ENCODE data around the gene GPBP1L1.
A peak's percentile ranks its signal among the peaks of the same experiment; 100 is the strongest.

Gene GPBP1L1

DNA sequence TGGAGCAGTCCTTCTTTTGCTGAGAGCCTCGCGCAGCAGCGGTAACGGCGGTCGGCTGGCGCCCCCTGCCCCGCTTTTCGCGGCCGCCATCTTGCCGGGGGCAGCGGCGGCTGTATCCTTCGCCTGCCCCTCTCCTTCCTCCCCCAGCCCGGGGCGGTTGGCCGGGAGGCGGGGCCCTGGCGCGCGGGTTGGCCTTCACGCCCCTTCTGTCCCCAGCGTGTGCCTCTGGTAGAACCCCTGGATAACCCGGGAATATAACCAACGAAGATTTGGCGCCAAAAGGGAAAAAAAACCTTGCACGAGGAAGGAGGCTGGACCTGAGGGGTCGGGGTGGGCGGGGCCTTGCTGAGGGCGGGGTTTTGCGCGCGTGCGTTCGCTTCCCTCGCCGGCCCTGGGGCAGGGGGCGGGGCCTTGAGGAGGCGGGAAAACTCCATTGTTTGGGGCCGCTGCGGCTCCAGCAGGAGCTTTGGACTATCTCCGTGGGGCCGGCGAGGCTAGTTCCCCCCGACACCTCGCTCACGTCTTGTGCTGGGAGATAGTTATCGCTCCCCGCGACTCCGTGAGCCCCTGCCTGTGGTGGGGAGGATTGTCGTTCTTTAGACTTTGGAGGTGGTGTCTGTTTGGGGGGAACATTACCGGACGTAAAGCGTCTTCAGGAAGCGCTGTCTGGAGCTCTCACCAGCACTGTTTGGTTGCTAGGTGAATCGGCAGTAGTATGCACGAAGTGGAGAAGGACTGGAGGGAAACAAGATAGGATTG is 101.8 kb downstream of the GPBP1L1 start:
- peak; percentile 79 for DNase-seq

- DNase-seq, result peak; percentile 70
Observed at GRCh38 chr1:45583666-45584350, 102.5 kb downstream of the GPBP1L1 start, which contains the start of gene NASP. TSS of gene NASP (plus strand) at chr1:45584041. CDS start at chr1:45584147, 106 bp downstream.

- peak; percentile 94 for DNase-seq
Observed at GRCh38 chr1:45583264-45583665, 103.1 kb downstream of the GPBP1L1 start.
